Smooth muscle cell (in vitro differentiated cells): Measurements from ENCODE around the gene MUCL3. TPM values are rescaled to one million over a fixed set of nuclear protein-coding genes. Genes with fewer than 3 reads are reported as not detected.

Experiments
- DNase-seq: peaks from one replicate; lab custom pipeline; 2025; ENCODE audit not compliant: unreplicated experiment; lab: John Stamatoyannopoulos, UW
- H2AFZ ChIP-seq: fragments of 200-600 bp; sonication (generic); 2 replicates; pipeline ENCODE4 v1.6.0; 2016; ENCODE audit warnings: antibody characterized with exemption, low read depth, mild to moderate bottlenecking
- H3F3A ChIP-seq: fragments of 200-600 bp; sonication (generic); 2 replicates; pipeline ENCODE4 v1.6.0; 2017; ENCODE audit warnings: antibody characterized with exemption, low read depth
- H3K27ac ChIP-seq: fragments of 200-600 bp; sonication (generic); 2 replicates; pipeline ENCODE4 v1.5.1; 2016; ENCODE audit warnings: low read depth, mild to moderate bottlenecking
- H3K27me3 ChIP-seq: fragments of 200-600 bp; sonication (generic); 2 replicates; pipeline ENCODE4 v1.6.1; 2016; ENCODE audit warnings: low read depth, mild to moderate bottlenecking
- H3K36me3 ChIP-seq: fragments of 200-600 bp; sonication (generic); 2 replicates; pipeline ENCODE4 v1.5.1; 2016; ENCODE audit warnings: low read depth
- H3K4me1 ChIP-seq: fragments of 200-600 bp; sonication (generic); 2 replicates; pipeline ENCODE4 v1.5.1; 2016; ENCODE audit warnings: low read depth
- H3K4me2 ChIP-seq: fragments of 200-600 bp; sonication (generic); 2 replicates; pipeline ENCODE4 v1.6.0; 2016; ENCODE audit warnings: mild to moderate bottlenecking
- H3K4me3 ChIP-seq: fragments of 200-600 bp; sonication (generic); 2 replicates; pipeline ENCODE4 v1.5.1; 2016; ENCODE audit warnings: mild to moderate bottlenecking
- H3K79me2 ChIP-seq: fragments of 200-600 bp; sonication (generic); 2 replicates; pipeline ENCODE4 v1.6.0; 2016; ENCODE audit warnings: low read depth, mild to moderate bottlenecking
- H3K9ac ChIP-seq: fragments of 200-600 bp; sonication (generic); 2 replicates; pipeline ENCODE4 v1.6.0; 2016; ENCODE audit warnings: low read depth
- H3K9me3 ChIP-seq: fragments of 200-600 bp; sonication (generic); replicated peaks from 2 replicates; pipeline ENCODE4 v1.5.1; 2016; ENCODE audit warnings: low read depth
- H4K20me1 ChIP-seq: fragments of 200-600 bp; sonication (generic); 2 replicates; pipeline ENCODE4 v1.6.0; 2016; ENCODE audit warnings: low read depth
- WGBS: methylation state at CpG from one replicate; pipeline ENCODE4 v1.1.7; 2016; ENCODE audit warnings: low lambda C conversion rate; 5-methylcytosine and 5-hydroxymethylcytosine counted together
- polyA plus RNA-seq: library from polyadenylated mRNA; unstranded; fragments of >200 nt; fragmentation: Nextera tagmentation; extraction: Ambion mirVana; gene quantifications from 2 replicates; pipeline ENCODE4 v1.2.1, GENCODE V29; 2016
- total RNA-seq: library from RNA; depleted of rRNA; stranded (reverse); fragments of >200 nt; gene quantifications from 2 replicates; pipeline ENCODE4 v1.2.3, GENCODE V29; 2014
- TF ChIP-seq, protein P1 (sequence below): fragments of 200-600 bp; sonication (generic); IDR thresholded peaks from 2 replicates; pipeline ENCODE4 v1.5.1; 2017; ENCODE audit warnings: borderline replicate concordance, mild to moderate bottlenecking, antibody characterized with exemption; ENCODE audit not compliant: insufficient read depth, poor library complexity, severe bottlenecking

Gene MUCL3
- total and polyA plus RNA-seq, 2 experiments from 2014 or later, result 0.31 TPM; not detected in 1

DNA sequence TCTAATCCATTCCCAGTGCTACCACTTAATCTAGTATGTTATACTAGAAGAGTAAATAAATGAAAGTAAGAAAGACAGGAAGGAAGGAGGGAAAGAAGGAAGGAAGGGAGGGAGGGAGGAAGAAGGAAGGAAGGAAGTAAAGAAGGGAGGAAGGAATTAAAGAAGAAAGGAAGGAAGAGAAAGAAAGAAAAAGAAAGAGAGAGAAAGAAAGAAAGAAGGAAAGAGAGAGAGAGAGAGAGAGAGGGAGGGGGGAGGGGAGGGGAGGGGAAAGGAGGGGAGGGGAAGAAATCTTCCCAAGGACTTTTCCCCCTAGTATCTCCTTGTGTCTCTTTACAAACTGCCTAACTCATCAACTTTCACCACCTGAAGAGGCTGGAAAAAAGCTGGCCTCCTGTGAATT, 21.9 kb downstream of the MUCL3 start:
- Histone ChIP-seq H3K9ac (no peak overlapping the region), H3K4me2 (no peak overlapping the region), H3K4me1 (no peaks in the 10 kb centered on the region), H3K9me3 (no peaks in the 10 kb centered on the region), H3F3A (no peaks in the 10 kb centered on the region), H2AFZ (no peak overlapping the region), H3K27ac (no peak overlapping the region), H3K36me3 (no peaks in the 10 kb centered on the region), H4K20me1 (no peaks in the 10 kb centered on the region), H3K27me3 (peaks cover 17% of the 10 kb centered on the region), H3K4me3 (no peak overlapping the region), H3K79me2 (no peaks in the 10 kb centered on the region)
- TF ChIP-seq, protein P1, sequence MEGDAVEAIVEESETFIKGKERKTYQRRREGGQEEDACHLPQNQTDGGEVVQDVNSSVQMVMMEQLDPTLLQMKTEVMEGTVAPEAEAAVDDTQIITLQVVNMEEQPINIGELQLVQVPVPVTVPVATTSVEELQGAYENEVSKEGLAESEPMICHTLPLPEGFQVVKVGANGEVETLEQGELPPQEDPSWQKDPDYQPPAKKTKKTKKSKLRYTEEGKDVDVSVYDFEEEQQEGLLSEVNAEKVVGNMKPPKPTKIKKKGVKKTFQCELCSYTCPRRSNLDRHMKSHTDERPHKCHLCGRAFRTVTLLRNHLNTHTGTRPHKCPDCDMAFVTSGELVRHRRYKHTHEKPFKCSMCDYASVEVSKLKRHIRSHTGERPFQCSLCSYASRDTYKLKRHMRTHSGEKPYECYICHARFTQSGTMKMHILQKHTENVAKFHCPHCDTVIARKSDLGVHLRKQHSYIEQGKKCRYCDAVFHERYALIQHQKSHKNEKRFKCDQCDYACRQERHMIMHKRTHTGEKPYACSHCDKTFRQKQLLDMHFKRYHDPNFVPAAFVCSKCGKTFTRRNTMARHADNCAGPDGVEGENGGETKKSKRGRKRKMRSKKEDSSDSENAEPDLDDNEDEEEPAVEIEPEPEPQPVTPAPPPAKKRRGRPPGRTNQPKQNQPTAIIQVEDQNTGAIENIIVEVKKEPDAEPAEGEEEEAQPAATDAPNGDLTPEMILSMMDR, result no peak
- DNase-seq, result no peak

DNA sequence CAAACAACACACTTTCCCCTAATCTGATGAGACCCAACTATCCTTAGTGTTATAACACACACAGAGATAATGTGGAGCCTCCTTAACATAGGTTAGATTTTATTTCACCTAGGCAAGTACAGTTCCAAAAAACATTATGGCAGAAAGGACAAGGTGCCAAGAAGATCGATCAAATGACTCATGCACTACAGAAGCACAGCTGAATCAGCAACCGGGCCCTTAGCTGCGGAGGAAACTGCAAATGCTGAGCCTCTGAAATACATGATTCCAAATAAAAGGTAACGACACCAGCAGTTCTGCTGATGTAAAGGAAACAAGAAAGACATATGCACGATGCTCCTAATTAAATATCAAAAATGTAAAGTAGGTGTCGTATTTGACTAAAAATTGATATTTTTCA, 22.9 kb downstream of the MUCL3 start:
- Histone ChIP-seq H3K4me1 (no peaks in the 10 kb centered on the region), H3K9ac (no peak overlapping the region), H3K27me3 (peaks cover 11% of the 10 kb centered on the region), H3K9me3 (no peaks in the 10 kb centered on the region), H4K20me1 (no peaks in the 10 kb centered on the region), H3K79me2 (no peaks in the 10 kb centered on the region), H3K4me2 (no peak overlapping the region), H3K27ac (no peak overlapping the region), H3F3A (no peaks in the 10 kb centered on the region), H3K4me3 (no peak overlapping the region), H2AFZ (no peak overlapping the region), H3K36me3 (no peaks in the 10 kb centered on the region)
- TF ChIP-seq, protein P1, result no peak
- 82% methylated on average over 6 of the region's 6 CpGs for WGBS
- DNase-seq, result no peak

DNA sequence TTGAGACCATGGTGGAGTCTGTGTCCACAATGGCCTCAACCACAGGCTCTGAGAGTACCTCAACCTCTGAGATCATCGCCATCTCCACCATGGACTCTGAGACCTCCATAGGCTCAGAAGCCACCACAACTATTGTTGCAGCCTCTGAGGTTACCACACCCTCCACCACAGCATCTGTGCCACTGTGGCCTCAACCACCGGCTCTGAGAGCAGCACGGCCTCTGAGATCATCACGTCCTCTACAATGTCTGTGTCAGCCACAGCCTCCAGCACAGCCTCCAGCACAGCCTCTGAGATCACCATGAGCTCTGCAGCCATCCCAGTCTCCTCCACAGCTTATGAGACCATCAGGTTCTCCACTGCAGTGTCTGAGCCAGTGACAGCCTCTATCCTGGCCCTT, 23.3 kb downstream of the MUCL3 start:
- Histone ChIP-seq H3K4me1 (no peaks in the 10 kb centered on the region), H3K36me3 (no peaks in the 10 kb centered on the region), H3K4me2 (no peak overlapping the region), H3K27ac (no peak overlapping the region), H3K4me3 (no peak overlapping the region), H3K79me2 (no peaks in the 10 kb centered on the region), H4K20me1 (no peaks in the 10 kb centered on the region), H3K27me3 (peaks cover 11% of the 10 kb centered on the region), H3K9ac (no peak overlapping the region), H3F3A (no peaks in the 10 kb centered on the region), H2AFZ (no peak overlapping the region), H3K9me3 (no peaks in the 10 kb centered on the region)
- DNase-seq, result no peak
- TF ChIP-seq, protein P1, result no peak
- 79% methylated on average over 4 of the region's 4 CpGs for WGBS

DNA sequence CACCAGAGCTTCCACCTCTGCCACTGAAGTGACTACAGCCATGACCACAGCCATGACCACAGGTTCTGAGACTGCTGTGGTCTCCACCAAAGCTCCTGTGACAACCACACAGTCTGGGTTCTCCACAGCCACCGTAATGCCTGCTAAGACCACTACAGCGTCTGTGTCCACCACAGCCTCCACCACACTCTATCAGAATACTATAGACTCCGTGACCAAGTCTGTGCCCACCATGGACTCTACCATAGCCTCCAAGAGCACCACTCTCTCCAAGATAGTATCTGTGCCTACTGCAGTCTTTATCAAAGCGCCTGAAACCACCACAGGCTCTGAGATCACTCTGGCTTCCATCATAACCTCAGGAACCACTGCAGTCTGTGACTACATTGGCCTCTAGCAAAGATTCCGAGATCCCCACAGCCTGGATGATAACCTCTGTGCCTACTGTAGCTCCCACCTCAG, 24.4 kb downstream of the MUCL3 start:
- 93% methylated on average over 5 of the region's 5 CpGs for WGBS
- no peaks in the 10 kb centered on the region for H3K4me1 ChIP-seq
- no peak for DNase-seq
- H2AFZ ChIP-seq, result no peak overlapping the region
- no peaks in the 10 kb centered on the region for H3K9me3 ChIP-seq
- peaks cover 7% of the 10 kb centered on the region for H3K27me3 ChIP-seq
- TF ChIP-seq, protein P1, result no peak
- no peak overlapping the region for H3K4me2 ChIP-seq
- H4K20me1 ChIP-seq, result no peaks in the 10 kb centered on the region
- no peak overlapping the region for H3K9ac ChIP-seq
- H3K36me3 ChIP-seq, result no peaks in the 10 kb centered on the region
- no peaks in the 10 kb centered on the region for H3K79me2 ChIP-seq
- H3K27ac ChIP-seq, result no peak overlapping the region
- no peak overlapping the region for H3K4me3 ChIP-seq
- no peaks in the 10 kb centered on the region for H3F3A ChIP-seq
